DMS153 treated with DMSO at 0.1 percent for 48 hours (cell line): ENCODE results near the gene MTUS2.
A peak's percentile ranks its signal among the peaks of the same experiment; 100 is the strongest.

Experiments used
- DNase-seq: peaks from one replicate; lab custom pipeline; 2025; ENCODE audit not compliant: unreplicated experiment; lab: John Stamatoyannopoulos, UW

Gene MTUS2

DNA sequence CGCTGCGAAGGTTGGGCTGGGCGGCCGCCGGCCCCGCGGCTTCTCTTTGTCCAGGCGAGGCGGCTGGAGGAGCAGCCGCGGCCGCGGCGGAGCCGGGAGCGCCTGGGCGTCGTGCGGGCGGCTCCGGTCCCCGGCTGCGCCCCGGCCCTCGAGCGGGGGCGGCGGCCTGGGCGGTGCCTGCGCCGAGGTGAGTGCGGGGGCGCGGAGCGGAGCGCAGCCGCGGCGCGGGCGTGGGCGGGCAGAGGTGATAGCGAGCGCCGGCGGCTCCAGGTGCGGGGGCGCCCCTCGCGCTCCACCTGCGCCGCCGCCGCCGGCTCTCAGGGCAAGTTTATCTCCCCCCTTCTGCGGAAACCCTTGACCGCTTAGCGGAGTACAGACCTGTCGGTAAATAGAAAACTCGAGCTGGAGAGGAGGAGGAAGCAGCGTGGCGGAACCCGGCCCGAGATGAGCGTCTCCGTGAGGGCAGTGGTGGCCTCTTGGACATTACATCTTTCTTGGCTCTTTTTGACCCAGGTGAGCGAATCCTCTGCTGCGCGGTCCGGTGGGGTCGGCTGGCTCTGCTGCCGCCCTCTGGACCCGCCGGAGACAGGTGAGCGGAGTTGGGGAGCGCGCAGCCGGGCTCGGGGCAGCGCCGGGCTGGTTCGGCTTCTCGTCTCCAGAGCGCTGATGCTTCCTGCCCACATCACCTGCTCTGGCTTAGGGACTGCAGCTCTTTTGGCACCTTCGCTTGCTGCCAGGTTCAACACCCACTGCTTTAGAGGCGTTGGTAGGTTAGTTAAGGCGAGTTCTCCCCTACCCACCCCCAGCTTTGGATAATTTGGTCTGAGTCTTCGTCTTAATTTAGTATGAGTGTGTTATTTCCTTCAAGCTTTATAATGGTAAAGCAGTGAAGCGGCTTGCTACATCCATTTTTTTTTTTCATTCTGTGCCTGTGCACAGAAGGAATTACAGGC is at the start of gene MTUS2:
MTUS2 (plus strand) TSS at position 241 of the 953 bp plus-strand sequence.
- DNase-seq, result peak; percentile 12

DNA sequence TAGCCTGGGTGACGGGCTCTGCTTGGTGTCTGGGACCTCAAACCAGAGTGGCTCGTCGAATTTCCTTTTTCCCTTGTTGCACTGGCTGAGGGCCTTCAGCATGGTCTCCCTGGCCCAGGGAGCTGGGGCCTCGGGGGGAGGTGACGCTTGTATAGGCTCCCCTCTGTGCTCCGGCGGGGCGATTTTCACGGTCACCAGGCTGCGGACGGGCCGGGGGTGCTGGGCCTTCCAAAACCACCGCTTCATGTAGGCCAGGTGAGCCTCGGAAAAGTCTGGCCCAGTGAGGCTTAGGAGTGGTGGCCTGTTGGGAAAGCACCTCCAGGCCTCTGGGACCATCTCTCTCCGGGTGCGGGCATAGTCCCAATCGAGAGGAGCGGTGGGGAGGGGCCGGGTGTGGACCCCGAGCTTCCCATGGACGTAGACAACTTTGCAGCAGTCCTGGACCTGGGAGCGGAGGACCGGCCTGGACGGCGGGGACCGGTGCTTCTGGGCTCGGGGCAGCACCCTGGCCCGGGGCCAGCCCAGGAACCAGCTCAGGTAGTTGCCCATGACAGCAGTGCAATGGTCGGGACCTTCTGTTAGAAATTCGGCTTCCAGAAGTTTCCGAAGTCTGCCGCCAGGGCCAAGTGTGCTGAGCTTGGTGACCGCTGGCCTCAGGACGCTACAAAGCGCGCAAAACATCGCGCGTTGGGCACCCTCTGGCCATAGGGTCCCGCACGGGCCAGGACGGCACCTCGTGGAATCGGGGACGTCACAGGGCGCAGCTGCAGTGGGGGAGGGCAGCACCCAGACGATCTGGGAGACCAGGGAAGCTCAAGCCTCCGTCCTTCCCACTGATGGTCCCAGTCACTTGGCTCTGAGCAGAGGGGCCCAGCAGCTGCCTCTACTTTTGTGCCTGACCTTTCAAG is 41.6 kb upstream of the MTUS2 start:
- DNase-seq, result no peak

DNA sequence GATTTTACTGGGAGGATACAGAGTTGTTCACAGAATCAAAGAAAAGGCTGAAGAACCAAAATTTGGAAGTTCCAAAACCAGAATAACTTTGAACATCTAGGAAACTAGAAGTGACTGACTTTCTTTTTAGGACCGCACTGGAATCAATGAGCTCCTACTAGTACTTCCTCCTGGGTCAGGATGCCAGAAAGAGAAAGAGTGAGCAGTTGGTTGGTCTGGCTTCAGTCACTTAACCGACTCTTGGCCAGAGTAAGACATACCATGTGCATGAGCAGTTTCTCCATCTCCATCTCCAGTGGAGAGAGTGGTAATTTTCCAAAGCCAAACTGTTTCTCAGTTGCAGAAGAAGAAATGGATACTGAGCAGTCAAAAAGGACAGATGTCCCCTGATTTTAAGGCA is 27.1 kb upstream of the MTUS2 start:
- no peak for DNase-seq

DNA sequence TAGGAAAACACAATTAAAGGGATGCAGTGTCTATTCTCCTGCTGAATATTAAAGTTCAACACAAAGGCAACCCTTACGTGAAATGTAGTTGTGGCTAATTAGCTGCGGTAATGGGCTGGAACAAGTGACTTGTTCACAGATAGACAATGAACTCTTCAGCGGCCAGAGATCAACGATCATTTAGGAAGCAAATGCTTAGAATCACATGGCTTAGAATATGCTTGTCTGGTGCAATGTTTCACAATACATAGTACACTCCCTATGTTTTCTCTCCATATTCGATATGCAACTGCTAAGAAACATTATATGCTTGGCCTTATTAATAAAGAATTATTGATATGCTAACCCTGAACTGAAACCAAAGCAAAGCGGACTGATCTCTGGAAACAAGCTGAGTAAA is 25.7 kb upstream of the MTUS2 start:
- DNase-seq, result no peak

DNA sequence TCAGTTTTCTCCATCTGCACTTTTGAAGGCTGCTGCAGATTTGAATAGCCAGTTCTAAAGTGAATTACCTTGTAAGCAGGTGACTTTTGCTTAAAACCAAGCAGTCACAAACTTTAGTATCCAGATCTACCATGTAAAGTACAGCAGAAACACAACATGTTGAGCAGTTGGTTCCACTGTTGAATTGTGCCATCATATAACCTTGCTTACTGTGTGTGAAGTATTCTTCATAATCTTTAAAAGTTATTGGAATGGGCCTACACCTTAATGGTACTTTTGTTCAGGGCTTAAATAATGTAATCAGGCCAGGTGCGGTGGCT is 23.2 kb upstream of the MTUS2 start:
- DNase-seq, result no peak

DNA sequence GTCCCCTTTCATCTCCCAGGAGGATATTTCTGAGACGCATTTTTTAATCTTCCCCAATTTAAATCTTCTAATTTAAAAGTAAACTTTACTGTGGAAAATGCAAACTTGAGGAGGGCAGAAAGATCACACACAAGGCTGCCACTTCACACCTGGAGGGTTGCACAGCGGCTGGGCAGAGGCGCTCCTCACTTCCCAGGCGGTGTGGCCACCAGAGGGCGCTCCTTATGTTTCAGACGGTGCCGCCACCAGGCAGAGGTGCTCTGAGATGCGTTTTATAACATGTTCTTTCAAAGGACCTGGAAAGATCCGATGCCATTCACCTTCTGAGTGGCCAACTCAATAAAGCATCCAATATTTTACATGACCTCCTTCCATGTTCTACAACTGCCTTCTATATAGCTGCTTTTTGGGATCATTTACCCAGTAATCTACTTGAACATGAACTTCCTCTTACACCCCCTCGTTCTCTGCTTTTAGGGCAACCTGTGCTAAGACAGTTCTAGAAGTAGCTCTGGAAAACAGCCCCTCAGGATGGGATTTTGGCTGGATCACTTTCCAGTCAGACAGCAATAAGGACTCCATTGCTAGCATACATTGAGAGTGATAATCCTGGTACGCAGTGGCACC is 14.8 kb upstream of the MTUS2 start:
- no peak for DNase-seq

DNA sequence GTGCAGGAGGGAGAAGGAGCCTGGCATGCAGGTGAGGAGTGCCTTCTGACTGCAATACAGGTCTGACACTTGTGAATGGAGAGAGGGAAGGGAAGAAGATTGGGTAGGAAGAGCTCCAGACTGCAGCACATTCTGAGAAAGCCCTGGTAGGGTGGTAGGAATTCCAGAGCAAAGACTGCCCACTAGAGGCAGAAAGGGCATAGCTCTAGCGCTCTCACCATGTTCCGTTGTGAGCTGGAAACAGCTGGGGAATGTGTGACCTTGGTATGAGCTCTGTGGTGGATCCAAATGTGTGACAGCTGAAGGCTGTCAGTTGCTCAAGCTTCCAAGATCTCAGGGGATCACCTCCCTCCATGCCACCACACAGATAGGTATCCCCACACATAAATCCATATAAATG is 2.9 kb upstream of the MTUS2 start:
- no peak for DNase-seq

DNA sequence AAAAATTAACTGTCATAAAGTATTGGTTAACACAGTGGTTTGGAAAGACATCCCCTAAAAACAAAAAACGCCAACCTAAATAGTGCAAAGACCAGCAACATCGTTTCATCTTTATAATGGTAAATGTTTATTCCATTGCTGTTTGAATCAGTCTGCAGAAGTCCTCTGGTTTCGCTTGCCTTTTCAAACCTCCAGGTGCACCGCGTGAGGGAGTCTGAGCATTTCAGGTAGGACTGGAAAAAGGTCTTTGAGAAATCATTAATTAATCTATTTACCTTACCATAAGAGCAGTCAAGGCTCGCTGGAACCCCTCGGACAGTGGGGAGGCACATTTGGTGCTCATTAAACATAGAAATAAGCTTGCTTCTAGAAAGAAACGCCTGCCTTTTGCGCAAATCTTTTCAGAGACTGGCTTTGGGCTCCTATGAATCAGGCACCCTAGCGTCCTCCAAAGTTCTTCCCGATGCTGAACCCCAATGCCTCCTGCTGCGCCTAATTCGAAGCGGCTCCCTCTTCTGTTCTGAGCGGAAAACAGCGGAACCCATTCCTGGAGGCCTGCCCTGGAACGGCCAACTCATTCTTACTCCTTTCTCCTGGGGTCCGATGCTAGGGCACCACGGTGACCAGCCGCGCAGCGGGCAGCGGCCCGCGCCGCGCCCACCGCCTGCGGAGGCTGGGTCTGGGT is 951 bp upstream of the MTUS2 start:
- DNase-seq, result peak; percentile 15

DNA sequence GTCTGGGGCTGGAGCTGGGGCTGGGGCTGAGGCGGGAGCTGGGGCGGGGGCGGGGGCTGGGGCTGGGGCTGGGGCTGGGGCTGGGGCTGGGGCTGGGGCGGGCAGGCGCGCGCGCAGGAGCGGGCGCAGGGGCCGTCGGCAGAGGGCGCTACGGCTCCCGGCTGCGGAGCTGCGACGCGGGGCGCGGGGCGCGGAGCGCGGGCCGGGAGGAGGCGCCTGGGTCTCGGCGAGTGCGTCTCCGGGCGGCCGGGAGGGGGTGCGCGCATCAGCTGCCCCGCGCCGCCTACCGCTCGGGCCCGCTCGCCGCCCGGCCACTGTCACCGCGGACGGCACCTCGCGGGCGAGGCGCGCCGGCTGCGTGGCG is 422 bp upstream of the MTUS2 start:
- peak; percentile 24 for DNase-seq

DNA sequence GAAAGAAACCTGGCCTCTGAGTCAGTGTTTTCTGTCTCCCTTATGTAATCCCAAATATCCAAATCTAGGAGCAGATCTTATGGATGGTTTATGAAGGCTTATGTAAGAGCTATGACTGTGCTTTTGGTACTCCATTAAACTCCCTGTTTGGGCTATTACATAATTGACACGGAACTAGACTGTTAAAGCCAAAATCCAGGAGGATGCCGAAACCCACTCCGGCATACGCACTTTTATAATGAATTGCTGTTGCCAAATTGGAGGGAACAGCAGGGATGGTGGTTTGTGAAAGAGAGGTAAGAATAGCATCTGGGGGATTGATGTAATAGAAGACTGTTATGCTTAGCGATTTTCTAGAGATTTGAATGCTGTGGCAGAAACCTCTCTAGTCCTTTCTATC is 2.0 kb downstream of the MTUS2 start:
- DNase-seq, result no peak

DNA sequence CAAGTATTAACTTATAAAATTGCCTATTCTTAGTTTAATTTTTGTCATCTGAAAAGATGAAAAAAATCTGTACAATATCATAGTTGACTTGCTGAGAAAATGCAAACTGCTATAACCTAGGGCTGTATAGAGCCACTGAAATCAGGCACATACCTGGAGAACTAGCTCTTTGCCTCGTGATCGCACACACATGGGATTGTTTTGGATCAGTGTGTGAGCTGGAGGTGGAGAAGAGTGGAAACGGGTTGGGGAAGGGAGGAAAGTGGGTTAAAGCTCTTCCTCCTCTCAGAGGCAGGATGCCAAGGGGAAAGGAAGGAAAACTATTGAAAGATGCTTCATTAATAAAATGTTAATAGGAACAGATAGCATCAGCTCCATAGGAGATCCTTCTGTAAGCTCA is 2.7 kb downstream of the MTUS2 start:
- DNase-seq, result no peak

DNA sequence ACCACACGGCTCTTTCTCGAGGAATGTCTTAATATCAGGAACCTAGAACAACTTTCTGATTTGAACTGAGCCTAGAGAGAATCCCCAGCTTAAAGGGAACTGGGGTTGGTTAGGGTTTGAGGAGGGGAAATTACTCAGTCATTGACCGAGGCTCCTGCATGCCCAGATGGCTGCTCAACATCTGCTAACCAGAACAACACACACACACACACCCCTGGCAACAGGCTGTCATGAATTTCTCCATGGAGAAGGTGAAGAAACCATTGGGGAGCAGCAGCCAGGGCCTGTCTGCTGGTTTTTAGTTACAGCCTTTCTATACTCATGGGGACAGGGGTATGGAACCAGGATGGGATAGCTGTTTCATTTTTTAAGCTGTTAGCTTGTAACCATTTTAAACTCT is 5.2 kb downstream of the MTUS2 start:
- no peak for DNase-seq

DNA sequence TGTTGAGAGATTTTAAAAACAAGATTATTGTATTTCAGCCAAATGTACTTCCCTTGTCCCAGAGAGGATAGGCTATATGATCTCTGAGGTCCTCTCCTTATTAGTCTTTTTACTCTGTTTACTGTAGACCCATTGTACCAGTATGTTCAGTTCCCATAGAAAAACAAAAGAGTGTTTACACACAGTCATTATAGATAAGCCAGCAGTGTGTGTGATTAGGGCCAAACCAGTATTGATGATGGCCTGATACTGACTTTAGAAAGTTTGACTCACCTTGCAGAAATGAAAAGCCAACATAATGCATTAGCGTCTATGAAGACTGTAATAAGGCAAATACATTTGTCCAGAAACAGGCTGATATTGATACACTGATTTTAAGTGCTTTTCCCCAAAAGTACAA is 6.2 kb downstream of the MTUS2 start:
- DNase-seq, result no peak

DNA sequence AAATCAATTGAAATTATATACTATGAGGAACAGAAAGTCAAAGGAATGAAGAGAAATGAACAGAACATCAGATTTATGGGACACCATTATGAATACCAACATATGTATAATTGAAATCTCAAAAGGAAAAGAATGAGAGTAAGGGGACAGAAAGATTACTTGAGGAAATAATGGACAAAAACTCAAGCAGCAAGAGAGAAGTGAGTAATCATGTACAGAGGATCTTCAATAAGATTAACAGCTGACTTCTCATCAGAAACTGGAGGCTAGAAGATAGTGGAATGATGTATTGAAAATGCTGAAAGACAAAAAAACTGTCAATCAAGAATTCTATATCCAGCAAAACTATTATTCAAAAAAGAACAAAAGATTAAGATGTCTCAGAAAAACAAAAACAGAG is 10.4 kb downstream of the MTUS2 start:
- no peak for DNase-seq

DNA sequence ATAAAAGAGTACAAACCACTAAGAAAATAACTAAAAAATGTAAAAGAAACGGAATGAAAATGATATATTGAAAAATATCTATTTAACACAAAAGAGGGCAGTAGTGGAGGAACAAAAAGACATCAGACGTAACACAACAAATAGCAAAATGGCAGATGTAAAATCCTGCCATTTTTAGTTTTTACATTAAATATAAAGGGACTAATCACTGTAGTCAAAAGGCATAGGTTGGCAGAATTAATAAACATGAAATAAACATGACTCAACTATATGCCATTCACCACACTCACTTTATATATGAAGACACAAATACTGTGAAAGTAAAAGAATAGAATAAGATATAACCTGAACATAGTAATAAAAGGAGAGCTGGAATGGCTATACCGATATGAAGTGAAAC is 11.0 kb downstream of the MTUS2 start:
- DNase-seq, result no peak

DNA sequence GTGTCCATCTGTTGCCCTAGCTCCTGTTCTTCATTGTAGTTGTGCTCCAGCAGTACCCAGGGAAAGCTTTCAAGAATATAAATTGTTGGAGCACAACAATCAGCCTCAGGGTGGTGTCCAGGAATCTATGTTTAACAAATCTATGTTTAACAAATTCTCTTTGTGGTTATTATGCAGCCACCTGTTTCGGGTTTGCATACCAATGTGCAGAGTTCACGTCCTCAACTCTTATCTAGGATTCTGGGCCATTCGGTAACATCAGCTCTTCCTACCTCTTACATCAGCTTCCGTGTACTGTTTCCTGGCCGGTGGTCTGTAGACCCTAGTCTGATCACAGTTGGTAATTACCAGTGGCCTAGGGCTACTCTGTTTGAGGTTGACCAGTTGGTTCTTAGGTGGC is 17.0 kb downstream of the MTUS2 start:
- no peak for DNase-seq

DNA sequence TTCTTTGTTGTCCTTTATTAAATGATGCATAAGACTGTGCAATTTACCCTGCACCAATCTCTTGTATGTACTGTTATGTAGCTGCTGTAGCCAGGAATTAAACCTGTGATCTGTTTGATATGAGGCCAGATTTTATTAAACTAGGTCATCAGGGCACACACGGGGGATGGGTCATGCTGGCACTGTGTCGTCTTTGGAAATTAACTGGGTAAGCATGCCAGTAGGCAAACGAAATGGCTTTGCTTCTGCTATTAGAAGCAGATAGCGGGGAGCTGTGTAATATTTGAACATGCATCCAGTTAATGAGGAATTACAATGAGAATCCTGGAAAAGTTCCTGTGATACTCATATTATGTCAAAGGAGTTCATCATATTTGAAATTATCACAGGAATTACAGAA is 23.5 kb downstream of the MTUS2 start:
- DNase-seq, result no peak

DNA sequence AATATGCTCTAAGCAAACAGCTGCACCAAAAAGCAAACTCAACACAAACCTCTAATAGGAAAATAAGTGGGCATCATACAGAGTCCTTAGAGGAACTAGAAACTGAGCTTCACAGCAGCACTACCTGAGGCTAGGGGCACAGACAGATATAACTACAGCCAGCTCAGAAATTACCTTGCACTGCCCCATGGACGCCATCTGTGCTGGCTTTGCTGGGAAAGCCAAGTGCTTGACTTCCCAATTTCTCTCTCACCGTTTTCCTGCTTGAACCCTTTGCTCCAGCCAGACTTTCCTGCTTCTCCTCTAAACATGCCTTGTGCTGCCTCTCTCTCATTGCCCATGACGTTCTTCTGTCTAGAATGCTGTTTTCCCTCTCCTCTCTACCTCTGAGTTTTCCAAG is 29.3 kb downstream of the MTUS2 start:
- DNase-seq, result no peak

DNA sequence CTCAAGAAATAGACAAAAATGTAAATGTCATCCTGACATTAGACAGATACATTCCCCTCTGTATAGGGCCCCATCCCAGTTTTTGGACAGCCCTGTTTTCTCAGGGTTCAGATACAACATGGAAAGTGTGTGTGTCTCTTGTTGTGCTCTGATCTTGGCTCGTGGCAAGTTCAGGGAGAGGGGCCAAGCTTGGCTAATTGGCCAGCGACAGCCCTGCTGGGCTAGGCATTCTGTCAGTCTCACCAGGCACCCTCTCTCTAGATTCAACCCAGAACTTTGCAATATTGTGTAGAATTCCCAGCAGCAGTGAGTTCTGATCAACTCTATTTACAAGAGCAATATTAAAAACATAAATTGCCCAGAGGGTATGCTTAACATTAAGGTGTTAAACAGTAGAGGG is 30.1 kb downstream of the MTUS2 start:
- no peak for DNase-seq

DNA sequence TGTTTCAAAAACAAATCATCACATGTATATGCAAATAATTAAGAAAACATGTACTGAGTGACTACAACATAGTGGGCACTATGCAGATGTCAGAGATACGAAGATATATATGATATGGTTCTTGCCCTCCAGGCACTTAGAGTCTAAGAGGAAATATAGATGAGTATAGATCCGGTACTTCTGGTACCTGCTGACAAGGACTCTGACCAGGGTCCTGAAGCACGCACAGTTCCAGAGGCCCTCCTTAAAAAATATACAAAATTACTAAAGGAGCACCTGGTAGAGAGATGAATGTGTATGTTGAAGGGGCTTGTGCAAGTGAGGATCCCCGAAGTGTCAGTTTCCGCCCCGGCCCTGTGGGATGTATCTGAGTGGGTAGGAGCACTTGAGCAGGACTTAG is 31.3 kb downstream of the MTUS2 start:
- DNase-seq, result no peak

DNA sequence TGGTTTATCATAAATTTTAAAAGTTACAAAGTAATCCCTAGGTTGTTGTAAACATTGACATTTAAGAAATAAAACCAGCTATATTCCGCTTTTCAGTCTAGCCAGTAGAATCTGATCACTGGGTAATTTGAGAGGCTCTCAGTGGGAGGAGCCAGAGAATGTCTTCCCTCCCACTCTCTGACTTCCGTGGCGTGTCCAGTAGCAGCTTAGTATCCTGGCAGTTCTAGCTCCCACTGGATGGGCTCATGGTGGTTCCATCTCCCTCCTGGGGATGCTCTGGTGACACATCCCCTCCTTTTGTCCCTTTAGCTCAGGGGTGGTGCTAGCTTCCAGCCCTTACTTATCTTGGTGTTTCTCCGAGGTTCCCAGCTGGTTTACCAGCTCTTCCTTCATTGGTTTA is 34.5 kb downstream of the MTUS2 start:
- DNase-seq, result no peak
